ENCODE data around the gene NOP10.

DNA sequence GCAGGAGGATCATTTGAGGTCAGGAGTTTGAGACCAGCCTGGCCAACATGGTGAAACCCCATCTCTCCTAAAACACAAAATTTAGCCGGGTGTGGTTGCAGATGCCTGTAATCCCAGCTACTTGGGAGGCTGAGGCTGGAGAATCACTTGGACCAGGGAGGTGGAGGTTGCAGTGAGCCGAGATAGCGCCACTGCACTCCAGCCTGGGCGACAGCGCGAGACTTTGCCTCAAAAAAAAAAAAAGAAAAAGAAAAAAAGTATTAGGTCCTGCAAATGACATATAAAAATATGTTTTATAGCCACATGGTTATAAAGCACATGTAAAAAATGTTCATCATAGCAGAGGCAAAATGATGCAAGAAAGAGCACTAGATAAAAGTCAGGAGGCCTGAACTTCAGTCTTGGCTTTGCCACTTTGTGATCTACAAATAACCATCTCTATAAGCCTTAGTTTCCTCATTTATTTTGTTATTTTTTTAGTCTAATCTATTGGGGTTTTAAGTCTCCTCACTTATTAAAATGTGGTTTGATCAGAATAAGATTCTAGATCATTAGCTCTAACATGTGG, 10.3 kb downstream of the NOP10 start:
- TF ChIP-seq YY1 (IDR thresholded peaks at IDR 0.05; ENCODE audit: low read depth) (no peak), POLR2AphosphoS5 (IDR thresholded peaks at IDR 0.05; ENCODE audit: low read depth, low read length) (no peak)
